Measurements from ENCODE around the gene CAPZA2.

Gene CAPZA2

GRCh38 chr7:116862951-116863670 is 724 bp downstream of the CAPZA2 start:
- DNase-seq (ENCODE audit: low read depth) = no peak

- no peak for DNase-seq (ENCODE audit: low read depth)
Measured at GRCh38 chr7:116863936-116864500, 1.6 kb downstream of the CAPZA2 start.

- DNase-seq (ENCODE audit: low read depth) = no peak
Measured at GRCh38 chr7:116871061-116871700, 8.8 kb downstream of the CAPZA2 start.

GRCh38 chr7:116872026-116872425 is 9.6 kb downstream of the CAPZA2 start:
- no peak for DNase-seq (ENCODE audit: low read depth)

GRCh38 chr7:116873619-116874018 is 11.2 kb downstream of the CAPZA2 start:
- DNase-seq (ENCODE audit: low read depth) = no peak

- no peak for DNase-seq (ENCODE audit: low read depth)
Measured at GRCh38 chr7:116876664-116877442, 14.5 kb downstream of the CAPZA2 start.

- DNase-seq (ENCODE audit: low read depth) = no peak
Measured at GRCh38 chr7:116877443-116878217, 15.2 kb downstream of the CAPZA2 start.

GRCh38 chr7:116884691-116885090 is 22.3 kb downstream of the CAPZA2 start:
- no peak for DNase-seq (ENCODE audit: low read depth)

- no peak for DNase-seq (ENCODE audit: low read depth)
Measured at GRCh38 chr7:116885724-116886123, 23.3 kb downstream of the CAPZA2 start.

- no peak for DNase-seq (ENCODE audit: low read depth)
Measured at GRCh38 chr7:116886543-116887156, 24.3 kb downstream of the CAPZA2 start.

GRCh38 chr7:116888895-116889294 is 26.5 kb downstream of the CAPZA2 start:
- no peak for DNase-seq (ENCODE audit: low read depth)

- no peak for DNase-seq (ENCODE audit: low read depth)
Measured at GRCh38 chr7:116895849-116896248, 33.5 kb downstream of the CAPZA2 start.

- no peak for DNase-seq (ENCODE audit: low read depth)
Measured at GRCh38 chr7:116897661-116898060, 35.3 kb downstream of the CAPZA2 start.

GRCh38 chr7:116899308-116899707 is 36.9 kb downstream of the CAPZA2 start:
- no peak for DNase-seq (ENCODE audit: low read depth)

- DNase-seq (ENCODE audit: low read depth) = no peak
Measured at GRCh38 chr7:116901143-116901542, 38.8 kb downstream of the CAPZA2 start.

GRCh38 chr7:116902867-116903266 is 40.5 kb downstream of the CAPZA2 start:
- DNase-seq (ENCODE audit: low read depth) = no peak

GRCh38 chr7:116906391-116906790 is 44.0 kb downstream of the CAPZA2 start:
- no peak for DNase-seq (ENCODE audit: low read depth)

- no peak for DNase-seq (ENCODE audit: low read depth)
Measured at GRCh38 chr7:116910383-116910782, 48.0 kb downstream of the CAPZA2 start.

- no peak for DNase-seq (ENCODE audit: low read depth)
Measured at GRCh38 chr7:116911801-116912200, 49.4 kb downstream of the CAPZA2 start.

- no peak for DNase-seq (ENCODE audit: low read depth)
Measured at GRCh38 chr7:116912269-116912909, 50.0 kb downstream of the CAPZA2 start.

GRCh38 chr7:116918704-116919103 is 56.3 kb downstream of the CAPZA2 start:
- no peak for DNase-seq (ENCODE audit: low read depth)

Measured in stimulated activated CD8-positive, alpha-beta memory T cell treated with anti-CD3 and anti-CD28 coated beads, Interleukin-12 subunit alpha, Interleukin-12 subunit beta, amount 100 ng/mL, for 4 hours (primary cell).